ENCODE measurements around the gene CFB.
"Not testable (repeated sequence)": the region's sequence is repeated elsewhere in the genome, so short reads cannot be mapped to it uniquely, and the experiment has no call there.

Gene CFB

GRCh38 chr6:31968326-31968725, 22.4 kb downstream of the CFB start:
- in situ Hi-C loops (cut with MboI; ENCODE audit: low pct_unique_long_range_greater_than_20kb, low sequenced_read_pairs): no loop called here
- DNase-seq: no peak

GRCh38 chr6:31968791-31969711, 23.2 kb downstream of the CFB start:
- in situ Hi-C loops (cut with MboI; ENCODE audit: low pct_unique_long_range_greater_than_20kb, low sequenced_read_pairs): no loop called here
- no peak for DNase-seq

GRCh38 chr6:31969712-31970603, 24.1 kb downstream of the CFB start:
- in situ Hi-C loops (cut with MboI; ENCODE audit: low pct_unique_long_range_greater_than_20kb, low sequenced_read_pairs): no loop called here
- DNase-seq: no peak

GRCh38 chr6:31970604-31971271, 24.8 kb downstream of the CFB start:
- in situ Hi-C loops (cut with MboI; ENCODE audit: low pct_unique_long_range_greater_than_20kb, low sequenced_read_pairs): no loop called here

GRCh38 chr6:31971279-31971992, 25.5 kb downstream of the CFB start:
- no peak for DNase-seq
- in situ Hi-C loops (cut with MboI; ENCODE audit: low pct_unique_long_range_greater_than_20kb, low sequenced_read_pairs): no loop called here

More at GRCh38 chr6:31970604-31971271, 24.8 kb downstream of the CFB start:
- no peak for DNase-seq

GRCh38 chr6:31971993-31972708, 26.3 kb downstream of the CFB start, which contains the start of gene DXO:
TSS of gene DXO (minus strand) at chr6:31972138. CDS start at chr6:31971675, 463 bp downstream.
- in situ Hi-C loops (cut with MboI; ENCODE audit: low pct_unique_long_range_greater_than_20kb, low sequenced_read_pairs): no loop called here
- DNase-seq: peak; percentile 98

- in situ Hi-C loops (cut with MboI; ENCODE audit: low pct_unique_long_range_greater_than_20kb, low sequenced_read_pairs): no loop called here
Observed at GRCh38 chr6:31972709-31973350, 26.9 kb downstream of the CFB start.

GRCh38 chr6:31976065-31976464, 30.2 kb downstream of the CFB start:
- in situ Hi-C loops (cut with MboI; ENCODE audit: low pct_unique_long_range_greater_than_20kb, low sequenced_read_pairs); DNase-seq: not testable (repeated sequence)

More at GRCh38 chr6:31972709-31973350, 26.9 kb downstream of the CFB start:
- DNase-seq: no peak

- DNase-seq: no peak
- in situ Hi-C loops (cut with MboI; ENCODE audit: low pct_unique_long_range_greater_than_20kb, low sequenced_read_pairs): no loop called here
Observed at GRCh38 chr6:31977816-31978431, 32.0 kb downstream of the CFB start.

GRCh38 chr6:31978831-31979230, 32.9 kb downstream of the CFB start:
- in situ Hi-C loops (cut with MboI; ENCODE audit: low pct_unique_long_range_greater_than_20kb, low sequenced_read_pairs): no loop called here
- no peak for DNase-seq

GRCh38 chr6:31979238-31979898, 33.5 kb downstream of the CFB start:
- DNase-seq: no peak
- in situ Hi-C loops (cut with MboI; ENCODE audit: low pct_unique_long_range_greater_than_20kb, low sequenced_read_pairs): no loop called here

- in situ Hi-C loops (cut with MboI; ENCODE audit: low pct_unique_long_range_greater_than_20kb, low sequenced_read_pairs); DNase-seq: not testable (repeated sequence)
Observed at GRCh38 chr6:31980195-31980876, 34.4 kb downstream of the CFB start.

GRCh38 chr6:31980998-31981397, 35.1 kb downstream of the CFB start:
- in situ Hi-C loops (cut with MboI; ENCODE audit: low pct_unique_long_range_greater_than_20kb, low sequenced_read_pairs); DNase-seq: not testable (repeated sequence)

- DNase-seq; in situ Hi-C loops (cut with MboI; ENCODE audit: low pct_unique_long_range_greater_than_20kb, low sequenced_read_pairs): not testable (repeated sequence)
Observed at GRCh38 chr6:31981744-31982143, 35.8 kb downstream of the CFB start, which contains the start of gene C4A. TSS of gene C4A (plus strand) at chr6:31982057. CDS start at chr6:31982108, 51 bp downstream.

GRCh38 chr6:31989363-31989762, 43.5 kb downstream of the CFB start:
- in situ Hi-C loops (cut with MboI; ENCODE audit: low pct_unique_long_range_greater_than_20kb, low sequenced_read_pairs): not testable (repeated sequence)

GRCh38 chr6:31994421-31994820, 48.5 kb downstream of the CFB start:
- in situ Hi-C loops (cut with MboI; ENCODE audit: low pct_unique_long_range_greater_than_20kb, low sequenced_read_pairs); DNase-seq: not testable (repeated sequence)

More at GRCh38 chr6:31989363-31989762, 43.5 kb downstream of the CFB start:
- DNase-seq: not testable (repeated sequence)

Measured in KBM-7 (cell line).